K562 (cell line): ENCODE data around the gene FGF22. TPM values are rescaled to one million over a fixed set of nuclear protein-coding genes. Genes with fewer than 3 reads are reported as not detected.

Experiments
- AFF4 ChIP-seq: sonication (generic); formaldehyde crosslinking; IDR thresholded peaks from 2 replicates; pipeline ENCODE4 v1.8.0; 2023; ENCODE audit warnings: mild to moderate bottlenecking, missing genetic modification reagents
- CBFA2T2 ChIP-seq: fragments of 450-650 bp; conservative IDR thresholded peaks from 2 replicates; pipeline ENCODE4 v1.6.1; 2017; ENCODE audit warnings: mild to moderate bottlenecking
- CREM ChIP-seq: IDR thresholded peaks from 2 replicates; pipeline ENCODE4 v1.6.1; 2014; ENCODE audit warnings: antibody characterized with exemption, low read depth
- HLTF ChIP-seq: fragments of 450-650 bp; IDR thresholded peaks from 2 replicates; pipeline ENCODE4 v1.6.1; 2016
- JUND ChIP-seq, 2 experiments: IDR thresholded peaks; 2 replicates in 1 of 2; 3 replicates in 1 of 2; pipeline ENCODE4 v1.6.1; 2011; ENCODE audit warnings: borderline replicate concordance in 2 of 2, low read depth in 2 of 2, low read length in 2 of 2, improper control_type of control experiment in 1 of 2, missing biosample characterization in 1 of 2, missing genetic modification characterization in 1 of 2, missing genetic modification reagents in 1 of 2
- MEF2D ChIP-seq: conservative IDR thresholded peaks from 2 replicates; pipeline ENCODE4 v1.6.1; 2016; ENCODE audit warnings: low read depth, missing genetic modification characterization, missing compliant biosample characterization
- MYNN ChIP-seq, 2 experiments: sonication (generic); formaldehyde crosslinking in 1 of 2; IDR thresholded peaks; 2 replicates each; pipeline versions ENCODE4 v1.5.0 to v1.6.1; 2016 to 2020; ENCODE audit warnings: antibody characterized with exemption in 1 of 2, missing genetic modification reagents in 1 of 2
- NELFE ChIP-seq: IDR thresholded peaks from 2 replicates; pipeline ENCODE4 v1.6.1; 2011; ENCODE audit warnings: mild to moderate bottlenecking; ENCODE audit not compliant: insufficient read depth, insufficient read length
- NFIX ChIP-seq: fragments of 250-450 bp; sonication (Bioruptor Pico); IDR thresholded peaks from 2 replicates; pipeline ENCODE4 v1.4.0; 2020; ENCODE audit warnings: low read depth, mild to moderate bottlenecking, moderate library complexity
- NKRF ChIP-seq: fragments of 450-650 bp; IDR thresholded peaks from 2 replicates; pipeline ENCODE4 v1.6.1; 2016; ENCODE audit warnings: borderline replicate concordance
- PKNOX1 ChIP-seq: fragments of 450-650 bp; IDR thresholded peaks from 2 replicates; pipeline ENCODE4 v1.6.1; 2016
- SMARCA5 ChIP-seq: fragments of 450-650 bp; IDR thresholded peaks from 2 replicates; pipeline ENCODE4 v1.6.1; 2016
- THRA ChIP-seq: fragments of 450-650 bp; IDR thresholded peaks from 2 replicates; pipeline ENCODE4 v1.6.1; 2017; ENCODE audit warnings: mild to moderate bottlenecking, moderate library complexity
- ZFP91 ChIP-seq: sonication (generic); formaldehyde crosslinking; IDR thresholded peaks from 2 replicates; pipeline ENCODE4 v1.8.0; 2022; ENCODE audit warnings: mild to moderate bottlenecking, missing genetic modification reagents
- ZNF124 ChIP-seq: sonication (generic); formaldehyde crosslinking; IDR thresholded peaks from 2 replicates; pipeline ENCODE4 v1.8.1; 2022; ENCODE audit warnings: missing genetic modification reagents
- ZNF707 ChIP-seq: fragments of 250-450 bp; sonication (Bioruptor Pico); conservative IDR thresholded peaks from 2 replicates; pipeline ENCODE4 v1.8.0; 2022; ENCODE audit warnings: inconsistent platforms, mild to moderate bottlenecking, moderate library complexity
- ZSCAN29 ChIP-seq: fragments of 450-650 bp; IDR thresholded peaks from 2 replicates; pipeline ENCODE4 v1.6.1; 2017
- polyA plus RNA-seq, 8 experiments: library from polyadenylated mRNA; depleted of rRNA in 4 of 8; stranded (reverse) in 5 of 8; unstranded in 3 of 8; fragments of >200 nt; fragmentation: Nextera tagmentation in 2 of 8; fragmentation: Illumina TruSeq in 1 of 8; extraction: Ambion mirVana in 2 of 8; extraction: Trizol in 1 of 8; gene quantifications; 2 replicates each; pipeline versions ENCODE4 v1.2.1 to v1.2.3, GENCODE V29; 2011 to 2014; ENCODE audit warnings: inconsistent platforms in 1 of 8, missing spikeins in 1 of 8
- total RNA-seq, 7 experiments: library from RNA; depleted of rRNA in 6 of 7; stranded (reverse); fragments of >200 nt in 6 of 7; fragmentation: Illumina TruSeq in 2 of 7; extraction: Trizol in 2 of 7; gene quantifications; 2 replicates each; pipeline versions ENCODE4 v1.2.1 to v1.2.3, GENCODE V29; 2011 to 2021; ENCODE audit warnings: low replicate concordance in 1 of 7

FGF22 gene
- total and polyA plus RNA-seq, 9 of the 15 experiments (the other 6 are each of a cell fraction or from before 2014, with no cell fraction given), result 0.14 to 2.2 (median 0.86) TPM; not detected in 4

GRCh38 chr19:632579-633067, 7.1 kb upstream of the FGF22 start (continued):
- 0 out of 2 replicates have a peak, but pooled peaks have one; percentile 60 for TF ChIP-seq AFF4 (CRISPR knock-in tag)
- no peak for TF ChIP-seq NELFE
- no peak for TF ChIP-seq SMARCA5
- TF ChIP-seq HLTF, result no peak
- TF ChIP-seq ZSCAN29, result no peak
- TF ChIP-seq ZNF124 (CRISPR knock-in tag), result no peak
- TF ChIP-seq CREM, result 0 out of 2 replicates have a peak, but pooled peaks have one; percentile 5
- 0 out of 2 replicates have a peak, but pooled peaks have one; percentile 48 for TF ChIP-seq NKRF
- TF ChIP-seq NFIX (CRISPR knock-in tag), result no peak
- TF ChIP-seq MEF2D (tag), result no peak
- TF ChIP-seq ZNF707 (CRISPR knock-in tag), result no peak
- no peak for TF ChIP-seq MYNN (IDR thresholded peaks at IDR 0.05)
- TF ChIP-seq MYNN (CRISPR knock-in tag; IDR thresholded peaks at IDR 0.05), result no peak
- TF ChIP-seq PKNOX1, result no peak
- no peak for TF ChIP-seq THRA
- TF ChIP-seq ZFP91 (CRISPR knock-in tag), result no peak
- no peak for TF ChIP-seq CBFA2T2
- no peak for TF ChIP-seq JUND (IDR thresholded peaks at IDR 0.05; ENCODE audit: borderline replicate concordance, low read depth, low read length)
- no peak for TF ChIP-seq JUND (tag; IDR thresholded peaks at IDR 0.05; ENCODE audit: borderline replicate concordance, low read depth, low read length)
